SU-DHL-6 (cell line): ENCODE data around the gene ANKRD33.

Experiments used
- EZH2phosphoT487 ChIP-seq: fragments of 200-600 bp; sonication (generic), shearing (Covaris generic); conservative IDR thresholded peaks from 2 replicates; pipeline ENCODE4 v1.6.1; 2018; ENCODE audit warnings: mild to moderate bottlenecking, antibody characterized with exemption, low read length, moderate library complexity, mixed read lengths
- TF ChIP-seq, protein P1 (sequence below): fragments of 200-600 bp; sonication (generic); IDR thresholded peaks from one replicate; pipeline ENCODE4 v1.5.1; 2017; ENCODE audit warnings: antibody characterized with exemption, mild to moderate bottlenecking, low read length, moderate library complexity; ENCODE audit not compliant: insufficient read depth, poor library complexity, severe bottlenecking

DNA sequence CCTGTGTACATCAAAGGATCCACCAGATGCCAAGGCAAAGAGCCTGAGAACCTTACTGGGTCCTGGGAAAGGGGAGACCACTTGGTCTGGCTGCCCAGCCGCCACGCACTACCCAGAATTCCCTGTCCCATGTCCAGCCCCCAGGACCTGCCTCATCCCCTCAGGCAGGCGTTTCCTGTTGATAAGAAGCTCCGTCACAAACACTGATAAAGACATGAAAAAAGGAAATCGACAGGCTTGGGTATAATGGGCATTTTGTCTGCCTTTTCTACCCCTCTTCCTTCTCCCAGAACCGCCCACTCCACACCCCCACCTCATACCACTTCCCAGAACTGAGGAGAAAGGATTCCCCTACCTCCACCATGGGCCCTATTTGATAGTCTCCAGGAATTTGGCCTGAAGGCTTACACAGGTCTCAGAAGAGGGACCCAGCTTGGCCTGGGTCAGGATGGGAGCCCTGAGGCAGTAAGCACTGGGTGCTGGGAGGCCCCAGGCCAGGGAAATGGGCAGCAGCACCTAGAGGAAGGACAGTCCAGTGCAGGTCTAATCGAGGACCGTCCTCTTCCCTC, 38.2 kb downstream of the ANKRD33 start:
- TF ChIP-seq, protein P1, sequence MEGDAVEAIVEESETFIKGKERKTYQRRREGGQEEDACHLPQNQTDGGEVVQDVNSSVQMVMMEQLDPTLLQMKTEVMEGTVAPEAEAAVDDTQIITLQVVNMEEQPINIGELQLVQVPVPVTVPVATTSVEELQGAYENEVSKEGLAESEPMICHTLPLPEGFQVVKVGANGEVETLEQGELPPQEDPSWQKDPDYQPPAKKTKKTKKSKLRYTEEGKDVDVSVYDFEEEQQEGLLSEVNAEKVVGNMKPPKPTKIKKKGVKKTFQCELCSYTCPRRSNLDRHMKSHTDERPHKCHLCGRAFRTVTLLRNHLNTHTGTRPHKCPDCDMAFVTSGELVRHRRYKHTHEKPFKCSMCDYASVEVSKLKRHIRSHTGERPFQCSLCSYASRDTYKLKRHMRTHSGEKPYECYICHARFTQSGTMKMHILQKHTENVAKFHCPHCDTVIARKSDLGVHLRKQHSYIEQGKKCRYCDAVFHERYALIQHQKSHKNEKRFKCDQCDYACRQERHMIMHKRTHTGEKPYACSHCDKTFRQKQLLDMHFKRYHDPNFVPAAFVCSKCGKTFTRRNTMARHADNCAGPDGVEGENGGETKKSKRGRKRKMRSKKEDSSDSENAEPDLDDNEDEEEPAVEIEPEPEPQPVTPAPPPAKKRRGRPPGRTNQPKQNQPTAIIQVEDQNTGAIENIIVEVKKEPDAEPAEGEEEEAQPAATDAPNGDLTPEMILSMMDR: no peak
- no peak for TF ChIP-seq EZH2phosphoT487
